ENCODE measurements around the gene GARIN1A. TPM values are rescaled to one million over a fixed set of nuclear protein-coding genes. Genes with fewer than 3 reads are reported as not detected.

GARIN1A gene
- total RNA-seq, 1 donor from 2014 or later, result 3.9 TPM

DNA sequence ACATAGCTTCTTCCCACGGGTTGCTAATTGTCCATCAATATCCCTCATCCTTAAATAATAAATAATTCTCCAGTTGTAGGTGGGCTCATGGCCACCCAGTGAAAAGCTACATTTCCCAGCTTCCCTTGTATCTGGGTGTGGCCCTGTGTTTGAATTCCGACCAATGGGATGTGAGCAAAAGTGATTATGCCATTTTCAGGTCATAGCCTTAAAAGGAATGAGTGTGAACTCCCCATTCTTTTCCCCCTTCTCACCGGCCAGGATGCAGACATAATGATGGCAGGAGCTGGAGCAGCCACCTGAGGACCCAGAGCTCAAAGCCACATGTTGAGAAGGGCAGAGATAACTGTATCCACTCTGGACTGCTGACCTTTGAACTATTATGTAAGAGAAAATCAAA is 36.7 kb downstream of the GARIN1A start:
- no peak for DNase-seq (ENCODE audit: extremely low spot score, unreplicated experiment)
- no peaks in the 10 kb centered on the region for H3K9me3 Mint-ChIP-seq (ENCODE audit: unreplicated experiment)
- H3K27me3 Mint-ChIP-seq (ENCODE audit: unreplicated experiment), result no peaks in the 10 kb centered on the region
- no peaks in the 10 kb centered on the region for H3K36me3 Mint-ChIP-seq (ENCODE audit: unreplicated experiment)
- H3K27ac Mint-ChIP-seq (ENCODE audit: unreplicated experiment), result no peak overlapping the region
- no peak overlapping the region for H3K4me3 Mint-ChIP-seq (ENCODE audit: unreplicated experiment)
- TF ChIP-seq CTCF (IDR thresholded peaks at IDR 0.05), result no peak
- peaks cover 2% of the 10 kb centered on the region for H3K4me1 Mint-ChIP-seq (ENCODE audit: unreplicated experiment)

DNA sequence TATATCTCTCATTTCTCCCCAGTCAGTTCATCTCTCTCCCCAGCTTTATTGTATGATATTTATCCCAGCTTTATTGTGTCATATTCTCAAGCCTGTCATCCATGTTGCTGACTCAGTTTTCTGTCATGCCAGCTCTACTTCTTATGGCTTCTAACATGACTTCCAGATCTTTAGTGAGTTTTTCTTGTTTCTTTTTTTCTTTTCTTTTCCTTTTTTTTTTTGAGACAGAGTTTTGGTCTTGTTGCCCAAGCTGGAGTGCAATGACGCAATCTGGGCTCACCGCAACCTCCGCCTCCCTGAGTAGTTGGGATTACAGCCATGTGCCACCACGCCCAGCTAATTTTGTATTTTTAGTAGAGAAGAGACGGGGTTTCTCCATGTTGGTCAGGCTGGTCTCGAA is 38.4 kb downstream of the GARIN1A start:
- H3K36me3 Mint-ChIP-seq (ENCODE audit: unreplicated experiment), result no peaks in the 10 kb centered on the region
- peaks cover 2% of the 10 kb centered on the region for H3K4me1 Mint-ChIP-seq (ENCODE audit: unreplicated experiment)
- no peak overlapping the region for H3K27ac Mint-ChIP-seq (ENCODE audit: unreplicated experiment)
- H3K27me3 Mint-ChIP-seq (ENCODE audit: unreplicated experiment), result peaks cover 4% of the 10 kb centered on the region
- no peak for DNase-seq (ENCODE audit: extremely low spot score, unreplicated experiment)
- no peak overlapping the region for H3K4me3 Mint-ChIP-seq (ENCODE audit: unreplicated experiment)
- no peaks in the 10 kb centered on the region for H3K9me3 Mint-ChIP-seq (ENCODE audit: unreplicated experiment)
- TF ChIP-seq CTCF (IDR thresholded peaks at IDR 0.05), result no peak

DNA sequence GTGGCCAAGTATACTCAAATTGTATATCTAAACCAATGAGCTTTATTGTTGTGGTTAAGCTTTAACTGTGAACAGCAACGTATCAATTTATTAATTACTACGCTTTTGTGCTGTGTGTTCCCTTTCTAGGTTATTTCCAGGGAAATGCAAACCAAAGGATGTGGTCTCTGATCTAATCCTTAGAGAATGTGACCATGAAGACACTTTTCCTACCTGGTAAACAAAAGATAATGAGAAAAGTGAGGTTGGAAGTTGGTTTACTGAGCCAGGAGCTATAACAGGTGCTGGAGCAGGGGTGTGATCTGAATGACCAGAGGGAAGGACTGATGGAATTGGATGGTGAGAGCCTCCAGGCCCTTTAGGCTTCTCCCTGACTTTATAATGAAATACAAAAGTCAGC is 41.7 kb downstream of the GARIN1A start:
- DNase-seq (ENCODE audit: extremely low spot score, unreplicated experiment), result no peak
- no peak for TF ChIP-seq CTCF (IDR thresholded peaks at IDR 0.05)
- Mint-ChIP-seq H3K4me3 (ENCODE audit: unreplicated experiment) (no peak overlapping the region), H3K9me3 (ENCODE audit: unreplicated experiment) (no peaks in the 10 kb centered on the region), H3K4me1 (ENCODE audit: unreplicated experiment) (peaks cover 2% of the 10 kb centered on the region), H3K27ac (ENCODE audit: unreplicated experiment) (no peak overlapping the region), H3K27me3 (ENCODE audit: unreplicated experiment) (peaks cover 12% of the 10 kb centered on the region), H3K36me3 (ENCODE audit: unreplicated experiment) (no peaks in the 10 kb centered on the region)

DNA sequence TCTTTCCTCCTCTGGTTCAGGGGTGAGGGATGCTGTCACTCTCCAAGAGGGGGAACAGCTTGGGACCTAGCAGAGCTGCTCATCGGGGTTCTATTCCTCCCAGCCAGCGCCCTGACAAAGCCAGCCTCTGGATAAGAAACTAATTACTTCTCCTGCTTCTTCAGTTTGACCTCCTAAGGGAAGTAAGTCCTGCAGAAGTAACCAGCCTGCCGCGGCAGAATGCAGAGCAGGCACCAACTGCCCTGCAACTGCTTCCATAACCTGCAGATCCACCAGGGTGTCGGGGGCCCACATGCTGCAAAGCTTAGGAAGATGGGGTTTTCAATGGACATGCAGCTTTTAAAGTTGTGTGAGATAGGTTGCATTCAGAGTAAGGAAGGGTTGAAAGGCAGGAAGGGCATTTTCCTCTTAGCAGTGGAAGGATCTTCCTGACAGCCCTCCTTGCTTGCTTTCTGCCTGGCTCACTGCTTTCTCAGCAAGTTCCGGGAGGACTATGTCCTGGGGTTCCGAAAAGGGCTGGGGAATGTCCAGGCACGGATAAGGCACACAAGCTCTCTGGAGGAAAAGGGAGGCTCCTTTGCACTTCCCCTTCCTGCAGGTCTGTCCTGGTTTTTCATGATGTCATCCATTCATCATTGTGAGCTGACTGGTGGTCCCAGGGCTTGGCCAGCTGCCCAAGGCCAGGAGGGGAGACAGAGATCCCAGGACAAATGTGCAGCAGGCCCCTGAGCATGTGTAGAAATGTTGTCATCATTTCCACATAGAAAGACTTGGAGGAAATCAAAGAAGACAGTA is 42.8 kb downstream of the GARIN1A start:
- peaks cover 12% of the 10 kb centered on the region for H3K27me3 Mint-ChIP-seq (ENCODE audit: unreplicated experiment)
- no peaks in the 10 kb centered on the region for H3K4me1 Mint-ChIP-seq (ENCODE audit: unreplicated experiment)
- no peaks in the 10 kb centered on the region for H3K36me3 Mint-ChIP-seq (ENCODE audit: unreplicated experiment)
- no peak for TF ChIP-seq CTCF (IDR thresholded peaks at IDR 0.05)
- no peak for DNase-seq (ENCODE audit: extremely low spot score, unreplicated experiment)
- no peaks in the 10 kb centered on the region for H3K9me3 Mint-ChIP-seq (ENCODE audit: unreplicated experiment)
- H3K27ac Mint-ChIP-seq (ENCODE audit: unreplicated experiment), result no peak overlapping the region
- H3K4me3 Mint-ChIP-seq (ENCODE audit: unreplicated experiment), result no peak overlapping the region

DNA sequence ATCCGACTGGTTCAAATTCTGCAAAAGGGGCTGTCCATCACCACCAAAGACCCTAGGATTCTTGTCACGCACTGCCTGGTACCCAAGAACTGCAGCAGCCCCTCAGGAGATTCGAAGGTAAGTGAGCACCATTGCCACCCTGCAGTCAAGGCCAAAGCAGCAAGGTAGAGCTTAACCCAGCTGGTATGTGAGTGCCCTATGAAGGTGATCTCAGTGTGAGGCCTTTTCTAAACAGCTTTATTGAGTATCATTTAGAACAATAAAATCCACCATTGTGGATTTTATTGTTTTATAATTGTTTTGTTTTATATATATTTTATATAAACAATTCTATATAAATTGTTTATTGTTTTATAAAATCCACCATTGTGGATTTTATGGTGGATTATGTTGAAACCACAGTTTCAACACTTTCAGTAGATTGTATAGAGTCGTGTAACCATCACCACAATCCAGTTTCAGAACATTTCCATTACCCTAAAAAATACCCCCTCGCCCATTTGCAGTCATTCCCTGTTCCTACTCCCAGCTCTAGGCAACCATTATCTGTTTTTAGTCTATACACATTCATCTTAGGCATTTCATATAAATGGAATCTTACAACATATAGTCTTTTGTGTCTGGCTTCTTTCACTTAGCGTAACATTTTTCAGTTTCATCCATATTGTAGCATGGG is 47.0 kb downstream of the GARIN1A start:
- H3K27me3 Mint-ChIP-seq (ENCODE audit: unreplicated experiment), result peaks cover 12% of the 10 kb centered on the region
- H3K4me3 Mint-ChIP-seq (ENCODE audit: unreplicated experiment), result no peak overlapping the region
- no peaks in the 10 kb centered on the region for H3K36me3 Mint-ChIP-seq (ENCODE audit: unreplicated experiment)
- no peak overlapping the region for H3K27ac Mint-ChIP-seq (ENCODE audit: unreplicated experiment)
- DNase-seq (ENCODE audit: extremely low spot score, unreplicated experiment), result no peak
- no peaks in the 10 kb centered on the region for H3K4me1 Mint-ChIP-seq (ENCODE audit: unreplicated experiment)
- no peaks in the 10 kb centered on the region for H3K9me3 Mint-ChIP-seq (ENCODE audit: unreplicated experiment)
- no peak for TF ChIP-seq CTCF (IDR thresholded peaks at IDR 0.05)
